Measurements from ENCODE around the gene FAM156B.
"Not testable (repeated sequence)": the region's sequence is repeated elsewhere in the genome, so short reads cannot be mapped to it uniquely, and the experiment has no call there.

Gene FAM156B

GRCh38 chrX:52896855-52897709 lies at the start of gene FAM156B:
Gene FAM156B, plus strand, starts transcription at chrX:52897330. Its CDS starts 9,896 bp downstream, at chrX:52907226.
- not testable (repeated sequence) for DNase-seq (ENCODE audit: low read depth in 2 of 2)

- no peak for DNase-seq (ENCODE audit: low read depth in 2 of 2)
Observed at GRCh38 chrX:52852110-52852860, 44.8 kb upstream of the FAM156B start.

- not testable (repeated sequence) for DNase-seq (ENCODE audit: low read depth in 2 of 2)
Observed at GRCh38 chrX:52856991-52857525, 40.1 kb upstream of the FAM156B start.

- no peak for DNase-seq (ENCODE audit: low read depth in 2 of 2)
Observed at GRCh38 chrX:52865343-52865998, 31.7 kb upstream of the FAM156B start.

GRCh38 chrX:52867610-52868348 lies 29.4 kb upstream of the FAM156B start, which contains the start of gene XAGE3:
Gene XAGE3, minus strand, starts transcription at chrX:52868083. Its CDS starts 950 bp downstream, at chrX:52867133.
- no peak for DNase-seq (ENCODE audit: low read depth in 2 of 2)

- DNase-seq (ENCODE audit: low read depth in 2 of 2) = no peak
Observed at GRCh38 chrX:52870046-52870445, 27.1 kb upstream of the FAM156B start.

- not testable (repeated sequence) for DNase-seq (ENCODE audit: low read depth in 2 of 2)
Observed at GRCh38 chrX:52873825-52874224, 23.3 kb upstream of the FAM156B start.

- no peak for DNase-seq (ENCODE audit: low read depth in 2 of 2)
Observed at GRCh38 chrX:52874661-52875060, 22.5 kb upstream of the FAM156B start.

- DNase-seq (ENCODE audit: low read depth in 2 of 2) = not testable (repeated sequence)
Observed at GRCh38 chrX:52875436-52875835, 21.7 kb upstream of the FAM156B start.

- DNase-seq (ENCODE audit: low read depth in 2 of 2) = not testable (repeated sequence)
Observed at GRCh38 chrX:52876386-52876785, 20.7 kb upstream of the FAM156B start.

- DNase-seq (ENCODE audit: low read depth in 2 of 2) = not testable (repeated sequence)
Observed at GRCh38 chrX:52887459-52887858, 9.7 kb upstream of the FAM156B start.

- DNase-seq (ENCODE audit: low read depth in 2 of 2) = not testable (repeated sequence)
Observed at GRCh38 chrX:52888090-52888489, 9.0 kb upstream of the FAM156B start.

GRCh38 chrX:52896438-52896837 lies 692 bp upstream of the FAM156B start:
- not testable (repeated sequence) for DNase-seq (ENCODE audit: low read depth in 2 of 2)

GRCh38 chrX:52905531-52905930 lies 8.4 kb downstream of the FAM156B start:
- not testable (repeated sequence) for DNase-seq (ENCODE audit: low read depth in 2 of 2)

GRCh38 chrX:52906072-52906471 lies 8.9 kb downstream of the FAM156B start:
- not testable (repeated sequence) for DNase-seq (ENCODE audit: low read depth in 2 of 2)

- DNase-seq (ENCODE audit: low read depth in 2 of 2) = not testable (repeated sequence)
Observed at GRCh38 chrX:52907137-52907536, 10.0 kb downstream of the FAM156B start.

- not testable (repeated sequence) for DNase-seq (ENCODE audit: low read depth in 2 of 2)
Observed at GRCh38 chrX:52907900-52908299, 10.8 kb downstream of the FAM156B start.

- DNase-seq (ENCODE audit: low read depth in 2 of 2) = not testable (repeated sequence)
Observed at GRCh38 chrX:52909313-52909969, 12.3 kb downstream of the FAM156B start.

GRCh38 chrX:52913681-52914080 lies 16.6 kb downstream of the FAM156B start:
- not testable (repeated sequence) for DNase-seq (ENCODE audit: low read depth in 2 of 2)

- not testable (repeated sequence) for DNase-seq (ENCODE audit: low read depth in 2 of 2)
Observed at GRCh38 chrX:52914704-52915103, 17.6 kb downstream of the FAM156B start.
